ENCODE data around the gene DOCK1. TPM values are rescaled to one million over a fixed set of nuclear protein-coding genes. Genes with fewer than 3 reads are reported as not detected.
"Not testable (repeated sequence)": the region's sequence is repeated elsewhere in the genome, so short reads cannot be mapped to it uniquely, and the experiment has no call there.

DOCK1 gene
- total RNA-seq, 3 donors from 2014 or later: 0.11 to 0.15 (median 0.14) TPM

DNA sequence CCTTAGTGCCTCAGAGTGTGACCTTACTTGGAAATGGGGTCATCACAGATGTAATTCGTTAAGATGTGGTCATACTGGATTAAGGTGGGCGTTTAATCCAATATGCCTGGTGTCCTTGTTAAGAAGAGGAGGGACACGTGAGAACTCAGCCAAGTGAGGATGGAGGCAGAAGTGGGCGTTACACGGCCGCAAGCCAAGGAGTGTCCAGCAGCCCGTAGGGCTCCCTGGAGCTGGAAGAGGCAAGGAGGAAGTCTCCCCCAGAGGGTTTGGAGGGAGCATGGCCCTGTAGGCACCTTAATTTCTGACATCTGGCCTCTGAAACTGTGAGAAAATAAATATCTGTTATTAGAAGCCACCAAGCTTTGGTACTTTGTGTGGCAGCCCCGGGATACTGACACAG lies 21.3 kb downstream of the DOCK1 start:
- ATAC-seq (no peak), DNase-seq (no peak)
- H3K9me3 Mint-ChIP-seq: no peaks in the 10 kb centered on the region
- H3K36me3 Mint-ChIP-seq (ENCODE audit: insufficient read depth): no peaks in the 10 kb centered on the region
- H3K4me3 Mint-ChIP-seq: no peak overlapping the region
- no peaks in the 10 kb centered on the region for H3K4me1 Mint-ChIP-seq (ENCODE audit: low read depth)
- no peaks in the 10 kb centered on the region for H3K27me3 Mint-ChIP-seq (ENCODE audit: low read depth)

DNA sequence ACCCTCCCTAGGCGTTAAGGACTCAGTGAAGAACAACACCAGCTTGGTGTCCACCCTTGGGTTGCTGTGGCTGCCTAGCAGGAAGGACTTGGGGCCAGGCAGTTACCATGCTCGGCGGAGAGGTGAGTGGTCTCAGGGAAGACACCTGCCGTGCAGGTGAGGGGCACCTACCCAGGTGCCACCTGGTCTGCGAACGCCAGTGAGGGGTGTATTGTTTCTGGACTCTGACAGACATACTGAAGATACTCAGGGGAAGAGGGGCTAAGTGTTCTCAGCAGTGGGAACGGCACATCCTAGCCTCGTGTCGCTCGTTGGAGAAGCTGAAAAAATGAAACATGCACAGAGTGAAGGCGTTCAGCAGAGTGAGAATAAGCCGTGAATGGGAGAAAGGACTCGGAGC lies 22.6 kb downstream of the DOCK1 start:
- H3K9me3 Mint-ChIP-seq: no peaks in the 10 kb centered on the region
- DNase-seq: no peak
- H3K36me3 Mint-ChIP-seq (ENCODE audit: insufficient read depth): no peaks in the 10 kb centered on the region
- no peak overlapping the region for H3K4me3 Mint-ChIP-seq
- H3K4me1 Mint-ChIP-seq (ENCODE audit: low read depth): no peaks in the 10 kb centered on the region
- no peaks in the 10 kb centered on the region for H3K27me3 Mint-ChIP-seq (ENCODE audit: low read depth)
- ATAC-seq: no peak

DNA sequence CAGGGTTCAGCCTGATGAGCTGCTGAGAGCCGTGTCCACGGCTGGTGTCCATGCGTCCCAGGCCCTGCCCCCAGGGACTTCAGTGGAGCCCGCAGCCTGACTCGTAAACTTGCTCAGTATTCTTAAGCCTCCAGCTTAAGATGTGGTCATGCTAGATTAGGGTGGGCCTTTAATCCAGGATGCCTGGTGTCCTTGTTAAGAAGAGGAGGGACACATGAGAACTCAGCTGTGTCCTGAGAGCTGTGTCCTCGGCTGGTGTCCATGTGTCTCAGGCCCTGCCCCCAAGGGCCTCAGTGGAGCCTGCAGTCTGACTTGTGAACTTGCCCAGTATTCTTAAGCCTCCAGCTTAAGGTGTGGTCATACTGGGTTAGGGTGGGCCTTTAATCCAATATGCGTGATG lies 23.0 kb downstream of the DOCK1 start:
- Mint-ChIP-seq H3K4me1 (ENCODE audit: low read depth) (no peaks in the 10 kb centered on the region), H3K27me3 (ENCODE audit: low read depth) (no peaks in the 10 kb centered on the region), H3K9me3 (no peaks in the 10 kb centered on the region), H3K4me3 (no peak overlapping the region), H3K36me3 (ENCODE audit: insufficient read depth) (no peaks in the 10 kb centered on the region)
- ATAC-seq (no peak), DNase-seq (no peak)

DNA sequence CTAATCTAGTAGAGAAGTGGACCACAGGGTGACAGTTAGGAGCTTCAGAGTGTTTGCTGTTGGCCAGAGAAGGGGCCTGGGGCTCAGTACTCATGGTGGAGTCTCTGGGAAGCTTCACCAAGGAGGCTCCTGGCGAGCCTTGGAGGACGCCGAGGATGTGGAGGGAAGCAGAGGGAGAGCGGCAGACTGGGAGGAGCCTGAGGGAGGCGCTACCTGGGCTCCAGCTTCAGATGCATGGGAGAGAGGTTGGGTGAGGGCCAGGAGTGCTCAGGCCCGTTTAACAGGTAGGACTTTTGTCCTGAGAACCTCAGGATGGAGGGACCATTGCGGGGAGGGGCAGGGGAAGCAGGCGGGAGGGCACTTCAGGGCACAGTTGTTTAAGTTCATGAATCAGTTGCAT lies 24.2 kb downstream of the DOCK1 start:
- ATAC-seq: no peak
- H3K9me3 Mint-ChIP-seq: no peaks in the 10 kb centered on the region
- no peak overlapping the region for H3K4me3 Mint-ChIP-seq

DNA sequence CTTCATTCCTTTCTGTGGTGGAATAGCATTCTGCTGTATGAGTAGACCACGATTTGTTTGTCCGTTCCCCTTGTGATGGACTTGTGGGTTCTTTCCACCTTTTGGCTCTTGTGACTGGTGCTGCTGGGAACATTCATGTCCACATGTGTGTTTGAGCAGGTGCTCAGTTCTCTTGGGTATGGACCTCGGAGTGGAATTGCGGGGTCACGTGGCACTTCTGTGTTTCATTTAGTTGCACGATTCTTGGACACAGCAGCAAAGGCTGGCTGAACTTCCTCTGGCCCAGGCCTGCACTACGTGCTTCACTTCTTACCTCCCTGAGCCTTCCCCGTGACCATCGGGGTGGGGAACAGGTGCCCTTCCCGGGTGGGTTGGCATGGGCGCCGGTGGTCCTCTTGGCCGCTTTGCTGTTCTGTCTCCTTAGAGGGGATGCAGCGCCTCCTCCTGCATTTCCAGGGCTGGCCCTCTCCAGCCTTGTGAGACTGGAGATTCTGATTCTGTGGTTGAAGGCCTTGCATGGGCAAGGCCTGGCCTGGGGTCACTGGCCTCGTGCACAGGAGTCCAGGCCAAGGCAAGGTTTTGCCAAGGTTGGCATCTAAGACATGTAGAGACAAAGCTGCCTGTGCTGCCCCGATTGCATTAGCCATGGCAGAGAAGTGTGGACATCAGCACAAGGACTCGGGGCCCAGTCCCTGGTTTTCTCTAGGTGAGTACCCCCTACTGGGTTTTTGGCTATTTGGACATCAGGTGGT lies 25.1 kb downstream of the DOCK1 start:
- Mint-ChIP-seq H3K4me3 (no peak overlapping the region), H3K4me1 (ENCODE audit: low read depth) (no peaks in the 10 kb centered on the region), H3K27me3 (ENCODE audit: low read depth) (no peaks in the 10 kb centered on the region), H3K9me3 (no peaks in the 10 kb centered on the region), H3K36me3 (ENCODE audit: insufficient read depth) (no peaks in the 10 kb centered on the region)
- DNase-seq (no peak), ATAC-seq (no peak)

More for the DNA sequence above, 24.2 kb downstream of the DOCK1 start:
- Mint-ChIP-seq H3K27me3 (ENCODE audit: low read depth) (no peaks in the 10 kb centered on the region), H3K4me1 (ENCODE audit: low read depth) (no peaks in the 10 kb centered on the region), H3K36me3 (ENCODE audit: insufficient read depth) (no peaks in the 10 kb centered on the region)
- no peak for DNase-seq

DNA sequence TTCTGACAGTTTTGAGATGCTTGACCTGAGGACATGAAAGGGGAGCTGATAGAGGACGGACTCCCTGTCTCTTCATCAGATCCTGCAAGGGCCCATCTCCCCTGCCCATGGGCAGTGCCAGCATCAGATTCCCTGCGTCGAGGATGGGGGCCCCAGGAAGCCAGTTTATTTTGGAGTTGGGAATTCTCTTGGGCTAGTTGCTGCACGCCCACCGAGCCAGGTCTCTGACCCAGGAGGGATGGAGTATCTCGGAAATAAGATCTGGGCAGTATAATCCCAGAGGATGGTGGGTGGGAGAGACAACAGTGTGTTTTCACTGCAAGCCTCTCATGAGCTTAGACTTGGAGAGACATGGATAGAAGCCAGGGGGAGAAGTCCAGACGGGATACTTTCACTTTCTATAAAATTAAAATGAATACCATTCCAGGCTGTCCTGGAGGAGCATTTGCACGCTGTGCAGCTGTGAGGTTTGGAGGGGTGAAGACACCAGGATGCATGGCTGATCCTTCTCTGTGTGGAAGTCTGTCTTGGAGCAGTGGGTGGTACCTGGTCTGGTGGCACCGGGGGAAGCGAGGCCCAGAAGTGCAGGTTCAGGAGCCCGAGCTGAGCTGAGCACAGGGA lies 25.8 kb downstream of the DOCK1 start:
- H3K36me3 Mint-ChIP-seq (ENCODE audit: insufficient read depth): no peaks in the 10 kb centered on the region
- no peak for DNase-seq
- no peak for ATAC-seq
- H3K9me3 Mint-ChIP-seq: no peaks in the 10 kb centered on the region
- no peak overlapping the region for H3K4me3 Mint-ChIP-seq
- H3K27me3 Mint-ChIP-seq (ENCODE audit: low read depth): no peaks in the 10 kb centered on the region
- H3K4me1 Mint-ChIP-seq (ENCODE audit: low read depth): no peaks in the 10 kb centered on the region

DNA sequence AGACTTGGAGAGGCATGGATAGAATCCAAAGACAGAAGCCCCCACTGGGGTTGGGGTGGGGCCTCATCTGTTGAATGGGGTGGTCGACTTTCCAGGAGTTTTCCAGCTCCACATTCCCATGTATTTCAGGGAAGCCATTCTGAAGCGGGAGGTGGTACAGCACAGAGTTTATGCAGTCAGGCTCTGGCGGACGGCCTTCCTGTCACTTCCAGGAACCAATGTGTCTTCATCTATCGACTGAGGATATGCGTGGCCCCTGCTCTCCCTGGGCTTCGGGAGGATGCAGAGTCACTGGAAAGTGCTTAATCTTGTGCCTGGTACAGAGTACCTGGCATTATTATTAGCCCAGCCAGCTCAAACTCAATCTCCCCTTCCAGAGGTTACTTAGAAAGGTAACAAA lies 26.3 kb downstream of the DOCK1 start:
- Mint-ChIP-seq H3K27me3 (ENCODE audit: low read depth) (no peaks in the 10 kb centered on the region), H3K4me1 (ENCODE audit: low read depth) (no peaks in the 10 kb centered on the region)
- no peak for ATAC-seq

DNA sequence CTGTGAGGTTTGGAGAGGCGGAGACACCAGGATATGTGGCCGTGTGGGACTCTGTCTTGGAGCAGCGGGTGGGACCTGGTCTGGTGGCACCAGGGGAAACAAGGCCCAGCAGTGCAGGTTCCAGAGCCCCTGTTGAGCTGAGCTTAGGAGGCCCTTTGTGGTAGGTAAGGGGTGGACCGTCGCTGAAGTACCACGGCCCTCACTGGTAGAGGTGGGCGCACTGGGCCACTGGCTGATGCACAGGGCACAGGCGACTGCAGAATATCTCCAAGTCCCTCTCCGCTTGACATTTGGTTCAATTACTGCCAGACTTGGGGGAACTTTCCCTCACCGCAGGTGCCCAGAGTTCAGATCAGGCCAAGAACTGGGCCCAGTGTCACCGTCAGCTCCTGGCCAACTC lies 27.3 kb downstream of the DOCK1 start:
- Mint-ChIP-seq H3K27me3 (ENCODE audit: low read depth) (no peaks in the 10 kb centered on the region), H3K9me3 (no peaks in the 10 kb centered on the region), H3K36me3 (ENCODE audit: insufficient read depth) (no peaks in the 10 kb centered on the region), H3K4me3 (no peak overlapping the region), H3K4me1 (ENCODE audit: low read depth) (no peaks in the 10 kb centered on the region)
- ATAC-seq (peak in 1 of 2 donors; percentile 13), DNase-seq (no peak)

More for the DNA sequence above, 26.3 kb downstream of the DOCK1 start:
- Mint-ChIP-seq H3K36me3 (ENCODE audit: insufficient read depth) (no peaks in the 10 kb centered on the region), H3K4me3 (no peak overlapping the region), H3K9me3 (no peaks in the 10 kb centered on the region)
- DNase-seq: no peak

DNA sequence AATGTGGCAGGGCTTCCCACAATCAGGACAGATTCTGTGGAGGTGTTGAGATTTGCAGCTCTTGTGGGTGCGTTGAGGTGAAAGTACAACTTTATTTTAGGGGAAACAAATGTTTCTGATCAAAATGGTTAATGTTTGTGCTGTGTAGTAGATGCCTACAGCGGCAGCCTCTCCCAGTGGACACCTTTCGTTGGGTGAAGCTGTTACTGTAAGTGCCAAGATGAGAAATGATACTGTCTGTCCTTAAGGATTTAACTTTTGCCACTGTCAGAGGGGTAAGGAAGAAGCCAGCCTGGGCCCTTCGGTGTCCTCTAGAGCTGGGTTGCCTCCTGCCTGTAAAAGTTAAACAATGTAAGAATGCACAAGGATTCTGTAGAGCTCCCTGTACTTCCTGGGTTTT lies 27.9 kb downstream of the DOCK1 start:
- Mint-ChIP-seq H3K4me3 (no peak overlapping the region), H3K4me1 (ENCODE audit: low read depth) (no peaks in the 10 kb centered on the region), H3K36me3 (ENCODE audit: insufficient read depth) (no peaks in the 10 kb centered on the region), H3K9me3 (no peaks in the 10 kb centered on the region), H3K27me3 (ENCODE audit: low read depth) (no peaks in the 10 kb centered on the region)
- no peak for DNase-seq
- no peak for ATAC-seq

DNA sequence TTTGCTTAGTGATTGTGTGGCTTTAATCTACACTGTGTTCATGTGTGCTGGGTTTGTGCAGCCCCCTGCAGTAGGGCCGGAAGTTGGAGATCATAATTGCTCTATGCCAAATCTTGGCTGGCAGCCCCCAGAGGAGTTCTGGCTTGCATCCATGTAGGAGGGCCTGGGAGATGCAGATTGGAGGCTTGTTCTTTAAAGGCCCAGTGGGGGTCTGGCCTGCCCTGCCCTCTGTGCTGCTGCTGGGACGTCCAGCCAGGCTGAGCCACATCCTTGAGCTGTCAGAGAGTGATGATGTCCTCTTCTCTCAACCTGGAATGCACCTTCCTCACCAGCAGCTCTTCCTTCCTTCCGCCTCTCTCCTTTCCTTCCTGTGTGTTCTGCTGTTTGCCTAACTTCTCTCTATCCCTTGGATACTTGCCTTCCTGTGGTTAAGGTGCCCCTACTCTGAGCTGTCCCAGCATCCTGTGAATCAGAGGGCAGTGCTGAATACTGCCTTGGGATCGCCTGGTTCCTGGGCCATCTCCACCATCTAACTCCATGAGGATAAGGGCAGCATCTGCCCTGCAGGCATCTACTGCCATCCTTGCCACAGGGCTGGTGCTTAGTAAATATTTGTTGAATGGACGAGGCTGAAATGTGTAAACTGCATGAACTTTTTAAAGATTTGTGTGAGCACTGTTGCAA lies 30.2 kb downstream of the DOCK1 start:
- DNase-seq: no peak
- no peaks in the 10 kb centered on the region for H3K36me3 Mint-ChIP-seq (ENCODE audit: insufficient read depth)
- no peaks in the 10 kb centered on the region for H3K4me1 Mint-ChIP-seq (ENCODE audit: low read depth)
- H3K4me3 Mint-ChIP-seq: no peak overlapping the region
- ATAC-seq: no peak
- peaks cover 4% of the 10 kb centered on the region for H3K9me3 Mint-ChIP-seq
- H3K27me3 Mint-ChIP-seq (ENCODE audit: low read depth): no peaks in the 10 kb centered on the region

DNA sequence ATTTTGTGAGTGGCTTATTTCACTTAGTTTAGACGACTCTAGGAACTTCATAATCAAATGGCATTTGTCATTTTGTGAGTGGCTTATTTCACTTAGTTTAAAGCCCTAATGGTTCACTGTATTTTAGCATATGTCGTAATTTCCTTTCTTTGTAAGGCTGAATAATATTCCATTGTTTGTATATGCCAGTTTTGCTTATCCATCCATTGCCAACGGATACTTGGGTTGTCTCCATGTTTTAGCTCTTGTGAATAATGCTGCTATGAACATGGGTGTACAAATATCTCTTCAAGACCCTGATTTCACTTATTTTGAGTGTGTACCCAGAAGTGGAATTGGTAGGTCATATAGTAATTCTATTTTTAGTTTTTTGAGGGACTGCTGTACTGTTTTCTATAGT lies 31.8 kb downstream of the DOCK1 start:
- no peak overlapping the region for H3K4me3 Mint-ChIP-seq
- no peak for DNase-seq
- no peaks in the 10 kb centered on the region for H3K27me3 Mint-ChIP-seq (ENCODE audit: low read depth)
- peaks cover 4% of the 10 kb centered on the region for H3K9me3 Mint-ChIP-seq
- H3K36me3 Mint-ChIP-seq (ENCODE audit: insufficient read depth): no peaks in the 10 kb centered on the region
- no peaks in the 10 kb centered on the region for H3K4me1 Mint-ChIP-seq (ENCODE audit: low read depth)
- no peak for ATAC-seq

DNA sequence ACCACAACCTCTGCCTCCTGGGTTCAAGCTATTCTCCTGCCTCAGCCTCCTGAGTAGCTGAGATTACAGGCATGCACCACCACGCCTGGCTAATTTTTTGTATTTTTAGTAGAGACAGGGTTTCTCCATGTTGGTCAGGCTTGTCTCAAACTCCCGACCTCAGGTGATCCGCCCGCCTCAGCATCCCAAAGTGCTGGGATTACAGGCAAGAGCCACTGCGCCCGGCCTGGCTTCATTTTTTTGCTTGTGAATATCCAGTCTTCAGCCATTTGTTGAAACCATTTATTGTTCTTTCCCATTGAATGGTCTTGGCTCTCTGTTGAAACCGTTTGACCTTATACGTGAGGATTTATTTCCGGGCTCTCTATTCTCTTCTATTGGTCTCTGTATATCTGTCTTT lies 32.9 kb downstream of the DOCK1 start:
- not testable (repeated sequence) for H3K27me3 Mint-ChIP-seq (ENCODE audit: low read depth); H3K4me3 Mint-ChIP-seq; ATAC-seq; H3K4me1 Mint-ChIP-seq (ENCODE audit: low read depth); DNase-seq; H3K9me3 Mint-ChIP-seq; H3K36me3 Mint-ChIP-seq (ENCODE audit: insufficient read depth)

DNA sequence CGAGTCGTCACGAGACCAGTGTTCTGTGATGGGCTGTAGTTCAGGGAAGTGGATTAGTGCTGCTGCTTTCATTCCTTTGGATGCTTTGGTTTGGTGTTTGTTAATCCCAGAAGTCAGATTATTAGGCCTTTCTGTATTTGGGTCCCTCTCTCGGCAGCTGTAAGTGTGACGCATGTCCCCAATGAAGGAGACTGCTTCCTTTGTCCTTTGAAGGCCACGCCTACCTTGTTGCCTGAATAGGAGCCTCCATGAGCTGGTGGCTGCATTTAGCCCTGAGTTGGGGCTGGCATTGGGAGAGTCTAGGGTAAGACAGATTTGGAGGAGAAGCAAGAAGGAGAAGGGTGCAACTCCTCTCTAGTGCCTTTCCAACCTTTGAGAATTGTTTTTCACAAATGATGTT lies 34.5 kb downstream of the DOCK1 start:
- no peaks in the 10 kb centered on the region for H3K4me1 Mint-ChIP-seq (ENCODE audit: low read depth)
- ATAC-seq (no peak), DNase-seq (no peak)
- no peaks in the 10 kb centered on the region for H3K27me3 Mint-ChIP-seq (ENCODE audit: low read depth)
- no peak overlapping the region for H3K4me3 Mint-ChIP-seq
- peaks cover 7% of the 10 kb centered on the region for H3K9me3 Mint-ChIP-seq
- no peaks in the 10 kb centered on the region for H3K36me3 Mint-ChIP-seq (ENCODE audit: insufficient read depth)

DNA sequence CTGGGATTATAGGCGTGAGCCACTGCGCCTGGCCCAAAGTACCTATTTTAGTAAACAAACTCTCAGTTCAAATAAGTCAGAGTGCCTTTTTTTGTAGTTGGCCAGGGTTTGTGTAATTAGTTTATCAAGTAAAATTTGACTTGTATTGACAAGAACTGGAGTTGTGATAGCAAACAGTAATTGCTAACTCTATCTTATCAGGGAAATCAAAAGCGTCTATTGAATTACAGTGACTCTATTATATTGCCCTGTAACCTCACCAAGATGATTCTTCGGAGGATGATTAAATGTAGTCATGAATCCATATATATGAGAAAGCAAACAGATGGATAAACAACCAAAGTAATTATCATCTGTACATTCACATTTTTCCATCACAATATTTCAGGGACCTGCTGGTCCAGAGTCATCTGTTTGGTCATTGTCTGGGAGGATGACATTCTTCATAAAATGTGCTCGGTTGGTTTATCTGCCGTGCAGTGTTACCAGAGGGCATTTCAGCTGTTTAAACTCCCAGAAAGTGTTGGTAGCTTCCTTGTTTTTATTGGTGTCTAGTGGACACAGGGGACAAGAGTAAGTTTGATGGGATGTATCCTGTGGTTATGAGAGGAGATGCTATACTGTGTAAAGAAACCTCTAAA lies 35.6 kb downstream of the DOCK1 start:
- Mint-ChIP-seq H3K9me3 (peaks cover 7% of the 10 kb centered on the region), H3K4me3 (no peak overlapping the region), H3K36me3 (ENCODE audit: insufficient read depth) (no peaks in the 10 kb centered on the region), H3K27me3 (ENCODE audit: low read depth) (no peaks in the 10 kb centered on the region), H3K4me1 (ENCODE audit: low read depth) (no peaks in the 10 kb centered on the region)
- ATAC-seq: no peak
- DNase-seq: no peak

Data from activated T-cell treated with anti-CD3 and anti-CD28 coated beads, Interleukin-2, amount 50 U/mL, for 4 hours (primary cell).